Measurements from ENCODE around the gene WSB1.

- TF ChIP-seq CTCF (IDR thresholded peaks at IDR 0.05 in 8 of 11, conservative IDR thresholded peaks at IDR 0.05 in 3 of 11) (no peak), POLR2A (IDR thresholded peaks at IDR 0.05) (no peak)
Measured at GRCh38 chr17:27336184-27336583, 42.3 kb downstream of the WSB1 start.

Measured in spleen (tissue), 7 donors.